Stomach (tissue), 9 donors: ENCODE measurements around the gene CORO2B. TPM values are rescaled to one million over a fixed set of nuclear protein-coding genes. Genes with fewer than 3 reads are reported as not detected.

ENCODE experiments used
- DNase-seq, 2 donors: peaks; one replicate each; pipeline versions ENCODE4 v3.0.0 to v3.0.0-alpha.2; 2013 to 2019
- H3K27ac ChIP-seq, 5 donors: fragments of 200-600 bp in 4 of 5; sonication (generic) in 4 of 5; one replicate each; pipeline ENCODE4 v1.5.1; 2013 to 2019; ENCODE audit warnings: mild to moderate bottlenecking in 1 of 5, moderate library complexity in 1 of 5
- H3K27me3 ChIP-seq, 3 donors: fragments of 200-600 bp; sonication (generic); one replicate each; pipeline ENCODE4 v1.5.1; 2017 to 2019; ENCODE audit warnings: mixed run types in 1 of 3
- H3K36me3 ChIP-seq, 4 donors: fragments of 200-600 bp; sonication (generic); 1 replicate in 3 of 4; 2 replicates in 1 of 4; pipeline ENCODE4 v1.5.1; 2016 to 2019
- H3K4me1 ChIP-seq, 4 donors: fragments of 200-600 bp; sonication (generic); one replicate each; pipeline ENCODE4 v1.5.1; 2016 to 2019
- H3K4me3 ChIP-seq, 4 donors: fragments of 200-600 bp; sonication (generic) in 3 of 4; one replicate each; pipeline ENCODE4 v1.5.1; 2016 to 2019; ENCODE audit warnings: mild to moderate bottlenecking in 1 of 4
- H3K9me3 ChIP-seq, 4 donors: fragments of 200-600 bp; sonication (generic); one replicate each; pipeline ENCODE4 v1.5.1; 2016 to 2019
- CTCF ChIP-seq, 7 experiments: fragments of 450-650 bp in 4 of 7; fragments of 200-600 bp in 3 of 7; sonication (generic) in 3 of 7; IDR thresholded peaks; one replicate each; pipeline ENCODE4 v1.5.1; 2016 to 2019; ENCODE audit warnings: antibody characterized with exemption in 7 of 7, control low read depth in 2 of 7, mild to moderate bottlenecking in 1 of 7
- EP300 ChIP-seq: sonication (generic); formaldehyde crosslinking; IDR thresholded peaks from one replicate; pipeline ENCODE4 v1.6.1; 2017; ENCODE audit warnings: antibody characterized with exemption
- POLR2A ChIP-seq, 4 donors: fragments of 450-650 bp; IDR thresholded peaks; one replicate each; pipeline ENCODE4 v1.6.1; 2016; ENCODE audit warnings: antibody characterized with exemption in 4 of 4, control low read depth in 2 of 4, mild to moderate bottlenecking in 1 of 4, moderate library complexity in 1 of 4
- POLR2AphosphoS5 ChIP-seq, 3 donors: sonication (generic); formaldehyde crosslinking; IDR thresholded peaks; one replicate each; pipeline ENCODE4 v1.6.1; 2016; ENCODE audit warnings: antibody characterized with exemption in 3 of 3
- WGBS, 5 donors: extraction: QIAGEN DNeasy Blood & Tissue Kit in 3 of 5; methylation state at CpG; one replicate each; pipeline versions ENCODE4 v1.1.5 to v1.1.7; 2013 to 2018; 5-methylcytosine and 5-hydroxymethylcytosine counted together
- intact Hi-C: fragments of 100-400 bp; cut with DNase I; formaldehyde crosslinking; loops from one replicate; pipeline ENCODE4 v1.15.1; 2023; ENCODE audit warnings: low total_unique reads
- polyA plus RNA-seq, 3 donors: library from polyadenylated mRNA; stranded (reverse); fragments of 200-250 nt; gene quantifications; one replicate each; pipeline ENCODE4 v1.2.3, GENCODE V29; 2013
- total RNA-seq, 5 donors: library from RNA; depleted of rRNA; stranded (reverse); fragments of >200 nt; gene quantifications; one replicate each; pipeline versions ENCODE4 v1.1.0 to v1.2.3, GENCODE V29; 2014 to 2016
- donor health status: healthy with polysubstance abuse.
- donor health status: Bipolar disorder and iron deficiency.
- donor health status: healthy.

The CORO2B gene
- total and polyA plus RNA-seq, 8 donors = 0.89 to 3.7 (median 2.3) TPM; not detected in 1

- Histone ChIP-seq H3K9me3 (no peaks in the 10 kb centered on the region), H3K4me3 (no peak overlapping the region), H3K36me3 (no peaks in the 10 kb centered on the region), H3K27ac (peak overlapping the region in 1 of 5 donors; percentile 37), H3K4me1 (peaks cover 0 to 19% (median 9%) of the 10 kb centered on the region in 4 donors), H3K27me3 (no peaks in the 10 kb centered on the region)
- intact Hi-C loops = no loop called here
- no peak for DNase-seq
- TF ChIP-seq EP300 (no peak), POLR2AphosphoS5 (IDR thresholded peaks at IDR 0.05) (no peak), POLR2A (IDR thresholded peaks at IDR 0.05) (no peak), CTCF (IDR thresholded peaks at IDR 0.05) (no peak)
- 80 to 92% (median 87%) methylated on average over 9 of the region's 9 CpGs for WGBS, 5 donors
Measured at GRCh38 chr15:68726246-68726645, 147.5 kb downstream of the CORO2B start.

GRCh38 chr15:68729789-68730411 is 151.1 kb downstream of the CORO2B start:
- no peaks in the 10 kb centered on the region for H3K27me3 ChIP-seq
- peak in 1 of 2 donors; percentile 60 for DNase-seq
- TF ChIP-seq EP300 = no peak
- no peak for TF ChIP-seq POLR2AphosphoS5 (IDR thresholded peaks at IDR 0.05)
- TF ChIP-seq POLR2A (IDR thresholded peaks at IDR 0.05) = no peak
- TF ChIP-seq CTCF (IDR thresholded peaks at IDR 0.05) = no peak
- no peaks in the 10 kb centered on the region for H3K9me3 ChIP-seq
- WGBS, 5 donors = 22 to 53% (median 45%) methylated on average over 5 to 8 of the region's 8 CpGs
- H3K4me3 ChIP-seq = no peak overlapping the region
- peaks cover 0 to 22% (median 9%) of the 10 kb centered on the region in 4 donors for H3K4me1 ChIP-seq
- no peaks in the 10 kb centered on the region for H3K36me3 ChIP-seq
- H3K27ac ChIP-seq = peak overlapping the region in 1 of 5 donors; percentile 21
- intact Hi-C loops = loop anchor here (5.0 kb wide), 1 partner anchor 147 kb away; no protein-coding TSS in a partner anchor

GRCh38 chr15:68730471-68730919 is 151.7 kb downstream of the CORO2B start:
- Histone ChIP-seq H3K27me3 (no peaks in the 10 kb centered on the region), H3K4me1 (peaks cover 0 to 22% (median 9%) of the 10 kb centered on the region in 4 donors), H3K36me3 (no peaks in the 10 kb centered on the region), H3K9me3 (no peaks in the 10 kb centered on the region), H3K4me3 (no peak overlapping the region), H3K27ac (no peak overlapping the region)
- intact Hi-C loops = loop anchor here (5.0 kb wide), 1 partner anchor 147 kb away; no protein-coding TSS in a partner anchor
- no peak for TF ChIP-seq POLR2AphosphoS5 (IDR thresholded peaks at IDR 0.05)
- peak in 5 of 7 experiments; percentile 27 to 62 (median 36) for TF ChIP-seq CTCF (IDR thresholded peaks at IDR 0.05)
- TF ChIP-seq EP300 = no peak
- DNase-seq = peak; percentile 49 to 78
- 50 to 58% (median 57%) methylated on average over 6 of the region's 6 CpGs for WGBS, 5 donors

GRCh38 chr15:68730976-68731897 is 152.4 kb downstream of the CORO2B start:
- H3K9me3 ChIP-seq = no peaks in the 10 kb centered on the region
- peaks cover 0 to 22% (median 5%) of the 10 kb centered on the region in 4 donors for H3K4me1 ChIP-seq
- H3K4me3 ChIP-seq = no peak overlapping the region
- no peaks in the 10 kb centered on the region for H3K36me3 ChIP-seq
- intact Hi-C loops = loop anchor here (5.0 kb wide), 1 partner anchor 146 kb away; no protein-coding TSS in a partner anchor
- peak in 1 of 2 donors; percentile 29 for DNase-seq
- H3K27me3 ChIP-seq = no peaks in the 10 kb centered on the region
- no peak for TF ChIP-seq CTCF (IDR thresholded peaks at IDR 0.05)
- TF ChIP-seq POLR2A (IDR thresholded peaks at IDR 0.05) = no peak
- TF ChIP-seq EP300 = no peak
- no peak for TF ChIP-seq POLR2AphosphoS5 (IDR thresholded peaks at IDR 0.05)
- H3K27ac ChIP-seq = no peak overlapping the region
- WGBS, 5 donors = 48 to 64% (median 53%) methylated on average over 14 to 15 of the region's 15 CpGs
